Measurements from ENCODE around the gene HDLBP.

Gene HDLBP

GRCh38 chr2:241182531-241183133 is 132.8 kb downstream of the HDLBP start:
- Histone ChIP-seq H3K18ac (ENCODE audit: low read length) (no peak overlapping the region), H2BK12ac (ENCODE audit: low read length) (no peak overlapping the region), H3K4me1 (ENCODE audit: control insufficient read depth in 2 of 2, insufficient read depth in 1 of 2, low read depth in 1 of 2, low read length in 2 of 2) (peaks cover 6 to 8% of the 10 kb centered on the region in 2 donors), H2BK15ac (ENCODE audit: low read length) (no peak overlapping the region), H2BK120ac (ENCODE audit: low read depth, low read length) (no peak overlapping the region), H3K36me3 (replicated peaks in 1 of 2; ENCODE audit: control insufficient read depth in 2 of 2, insufficient read depth in 2 of 2, low read length in 2 of 2) (peaks cover 9 to 45% of the 10 kb centered on the region in 2 donors), H3K23ac (ENCODE audit: low read depth, low read length, poor library complexity) (peak overlapping the region; percentile 47), H3K27me3 (ENCODE audit: control insufficient read depth in 3 of 3, insufficient read depth in 3 of 3, low read depth in 1 of 3, low read length in 3 of 3) (no peaks in the 10 kb centered on the region), H3K4ac (ENCODE audit: low read length) (no peak overlapping the region), H2AK5ac (ENCODE audit: low read depth, low read length) (no peak overlapping the region), H3K27ac (replicated peaks; ENCODE audit: low read length) (no peak overlapping the region), H3K9ac (ENCODE audit: low read depth, low read length, poor library complexity) (no peak overlapping the region), H3K79me1 (ENCODE audit: low read depth, low read length) (no peaks in the 10 kb centered on the region), H3K4me3 (ENCODE audit: low read length in 2 of 2) (no peak overlapping the region), H4K91ac (ENCODE audit: low read depth, low read length, poor library complexity) (no peak overlapping the region), H3K14ac (ENCODE audit: low read length) (no peak overlapping the region), H2AFZ (ENCODE audit: low read length) (no peak overlapping the region), H4K8ac (ENCODE audit: low read depth, low read length) (no peak overlapping the region), H3K4me2 (ENCODE audit: insufficient read depth, low read length, poor library complexity, severe bottlenecking) (no peak overlapping the region), H2BK5ac (ENCODE audit: low read length) (no peak overlapping the region), H3K9me3 (replicated peaks in 1 of 2; ENCODE audit: control insufficient read depth in 2 of 2, insufficient read depth in 1 of 2, low read depth in 1 of 2, low read length in 2 of 2) (peaks cover 0 to 2% of the 10 kb centered on the region in 2 donors)
- no peak for DNase-seq (ENCODE audit: low spot score)
- WGBS, 2 donors (ENCODE audit: extremely low coverage in 2 of 2, insufficient read length in 2 of 2, insufficient replicate concordance in 1 of 2): no CpG with 5 or more reads among the region's 28 CpGs

- Histone ChIP-seq H2AFZ (ENCODE audit: low read length) (no peak overlapping the region), H3K9me3 (replicated peaks in 1 of 2; ENCODE audit: control insufficient read depth in 2 of 2, insufficient read depth in 1 of 2, low read depth in 1 of 2, low read length in 2 of 2) (peaks cover 0 to 2% of the 10 kb centered on the region in 2 donors), H3K23ac (ENCODE audit: low read depth, low read length, poor library complexity) (no peak overlapping the region), H3K27ac (replicated peaks; ENCODE audit: low read length) (no peak overlapping the region), H2BK15ac (ENCODE audit: low read length) (no peak overlapping the region), H2BK120ac (ENCODE audit: low read depth, low read length) (no peak overlapping the region), H3K27me3 (ENCODE audit: control insufficient read depth in 3 of 3, insufficient read depth in 3 of 3, low read depth in 1 of 3, low read length in 3 of 3) (no peaks in the 10 kb centered on the region), H2AK5ac (ENCODE audit: low read depth, low read length) (no peak overlapping the region), H4K8ac (ENCODE audit: low read depth, low read length) (no peak overlapping the region), H2BK5ac (ENCODE audit: low read length) (no peak overlapping the region), H4K91ac (ENCODE audit: low read depth, low read length, poor library complexity) (no peak overlapping the region), H3K4ac (ENCODE audit: low read length) (no peak overlapping the region), H3K14ac (ENCODE audit: low read length) (no peak overlapping the region), H3K9ac (ENCODE audit: low read depth, low read length, poor library complexity) (no peak overlapping the region), H3K36me3 (replicated peaks in 1 of 2; ENCODE audit: control insufficient read depth in 2 of 2, insufficient read depth in 2 of 2, low read length in 2 of 2) (peaks cover 11 to 50% of the 10 kb centered on the region in 2 donors), H3K4me2 (ENCODE audit: insufficient read depth, low read length, poor library complexity, severe bottlenecking) (no peak overlapping the region), H3K79me1 (ENCODE audit: low read depth, low read length) (no peaks in the 10 kb centered on the region), H3K18ac (ENCODE audit: low read length) (no peak overlapping the region), H2BK12ac (ENCODE audit: low read length) (no peak overlapping the region), H3K4me3 (ENCODE audit: low read length in 2 of 2) (no peak overlapping the region), H3K4me1 (ENCODE audit: control insufficient read depth in 2 of 2, insufficient read depth in 1 of 2, low read depth in 1 of 2, low read length in 2 of 2) (peaks cover 5 to 6% of the 10 kb centered on the region in 2 donors)
- DNase-seq (ENCODE audit: low spot score): no peak
- WGBS, 2 donors (ENCODE audit: extremely low coverage in 2 of 2, insufficient read length in 2 of 2, insufficient replicate concordance in 1 of 2): no CpG with 5 or more reads among the region's 3 CpGs
These were observed 133.3 kb downstream of the HDLBP start for GRCh38 chr2:241182126-241182525.

DNA sequence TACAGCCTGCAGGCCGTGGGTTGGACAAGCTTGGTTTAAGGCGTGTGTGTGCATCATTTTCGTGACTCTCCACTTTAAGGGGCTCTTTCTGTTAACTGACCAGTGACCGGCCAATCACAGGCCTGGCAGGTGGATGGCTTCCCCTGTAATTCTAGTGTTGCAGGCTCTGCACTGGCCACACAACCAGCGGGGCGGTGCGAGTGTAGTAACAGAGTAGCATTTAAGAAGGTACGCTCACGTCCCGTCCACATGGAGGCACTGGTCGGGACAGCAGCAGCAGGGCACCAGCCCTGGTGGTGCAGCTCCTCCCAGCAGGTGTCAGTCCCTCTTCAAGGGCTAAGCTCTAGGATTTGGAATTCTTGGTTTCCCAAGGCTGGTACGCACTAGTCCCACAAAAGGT is 135.0 kb downstream of the HDLBP start:
- Histone ChIP-seq H4K91ac (ENCODE audit: low read depth, low read length, poor library complexity) (no peak overlapping the region), H2BK120ac (ENCODE audit: low read depth, low read length) (no peak overlapping the region), H3K27ac (replicated peaks; ENCODE audit: low read length) (no peak overlapping the region), H2BK12ac (ENCODE audit: low read length) (no peak overlapping the region), H3K4me3 (ENCODE audit: low read length in 2 of 2) (no peak overlapping the region), H3K9me3 (replicated peaks in 1 of 2; ENCODE audit: control insufficient read depth in 2 of 2, insufficient read depth in 1 of 2, low read depth in 1 of 2, low read length in 2 of 2) (peaks cover 0 to 2% of the 10 kb centered on the region in 2 donors), H2BK5ac (ENCODE audit: low read length) (no peak overlapping the region), H3K4ac (ENCODE audit: low read length) (no peak overlapping the region), H2AFZ (ENCODE audit: low read length) (no peak overlapping the region), H3K4me1 (ENCODE audit: control insufficient read depth in 2 of 2, insufficient read depth in 1 of 2, low read depth in 1 of 2, low read length in 2 of 2) (peaks cover 2 to 6% of the 10 kb centered on the region in 2 donors), H3K23ac (ENCODE audit: low read depth, low read length, poor library complexity) (no peak overlapping the region), H3K27me3 (ENCODE audit: control insufficient read depth in 3 of 3, insufficient read depth in 3 of 3, low read depth in 1 of 3, low read length in 3 of 3) (no peaks in the 10 kb centered on the region), H3K4me2 (ENCODE audit: insufficient read depth, low read length, poor library complexity, severe bottlenecking) (no peak overlapping the region), H3K14ac (ENCODE audit: low read length) (no peak overlapping the region), H2BK15ac (ENCODE audit: low read length) (no peak overlapping the region), H4K8ac (ENCODE audit: low read depth, low read length) (no peak overlapping the region), H3K18ac (ENCODE audit: low read length) (peak overlapping the region; percentile 38), H3K36me3 (replicated peaks in 1 of 2; ENCODE audit: control insufficient read depth in 2 of 2, insufficient read depth in 2 of 2, low read length in 2 of 2) (peaks cover 11 to 57% of the 10 kb centered on the region in 2 donors), H2AK5ac (ENCODE audit: low read depth, low read length) (no peak overlapping the region), H3K9ac (ENCODE audit: low read depth, low read length, poor library complexity) (no peak overlapping the region), H3K79me1 (ENCODE audit: low read depth, low read length) (no peaks in the 10 kb centered on the region)
- no CpG with 5 or more reads among the region's 12 CpGs for WGBS, 2 donors (ENCODE audit: extremely low coverage in 2 of 2, insufficient read length in 2 of 2, insufficient replicate concordance in 1 of 2)
- DNase-seq (ENCODE audit: low spot score): no peak

DNA sequence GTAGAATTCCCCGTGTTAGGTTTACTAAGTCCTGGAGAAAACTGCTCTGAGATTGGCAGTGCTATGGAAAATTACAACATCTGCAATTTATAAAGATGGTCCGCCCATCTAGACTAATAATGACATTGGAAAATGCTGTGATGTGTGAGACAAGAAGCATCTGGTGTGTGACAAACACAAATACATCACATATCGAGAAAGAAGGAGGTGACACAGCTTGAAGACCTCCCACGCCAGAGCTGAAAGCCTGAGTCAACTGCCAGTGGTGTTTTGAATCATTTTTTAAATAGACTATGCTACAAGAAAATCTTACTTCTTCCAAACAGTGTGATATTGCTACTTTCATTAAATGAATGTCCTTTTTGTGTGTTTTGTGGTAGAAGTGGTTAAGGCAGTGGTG is 135.6 kb downstream of the HDLBP start:
- H3K9me3 ChIP-seq (replicated peaks in 1 of 2; ENCODE audit: control insufficient read depth in 2 of 2, insufficient read depth in 1 of 2, low read depth in 1 of 2, low read length in 2 of 2): peaks cover 0 to 2% of the 10 kb centered on the region in 2 donors
- WGBS, 2 donors (ENCODE audit: extremely low coverage in 2 of 2, insufficient read length in 2 of 2, insufficient replicate concordance in 1 of 2): no CpG with 5 or more reads among the region's 4 CpGs

More for the DNA sequence above, 135.6 kb downstream of the HDLBP start:
- H3K4ac ChIP-seq (ENCODE audit: low read length): no peak overlapping the region
- no peak overlapping the region for H3K18ac ChIP-seq (ENCODE audit: low read length)
- H3K4me3 ChIP-seq (ENCODE audit: low read length in 2 of 2): no peak overlapping the region
- H3K14ac ChIP-seq (ENCODE audit: low read length): no peak overlapping the region
- H3K36me3 ChIP-seq (replicated peaks in 1 of 2; ENCODE audit: control insufficient read depth in 2 of 2, insufficient read depth in 2 of 2, low read length in 2 of 2): peaks cover 11 to 63% of the 10 kb centered on the region in 2 donors
- no peak overlapping the region for H2BK5ac ChIP-seq (ENCODE audit: low read length)
- no peak overlapping the region for H3K9ac ChIP-seq (ENCODE audit: low read depth, low read length, poor library complexity)
- no peaks in the 10 kb centered on the region for H3K27me3 ChIP-seq (ENCODE audit: control insufficient read depth in 3 of 3, insufficient read depth in 3 of 3, low read depth in 1 of 3, low read length in 3 of 3)
- H3K23ac ChIP-seq (ENCODE audit: low read depth, low read length, poor library complexity): no peak overlapping the region
- no peak overlapping the region for H2BK12ac ChIP-seq (ENCODE audit: low read length)
- no peaks in the 10 kb centered on the region for H3K79me1 ChIP-seq (ENCODE audit: low read depth, low read length)
- DNase-seq (ENCODE audit: low spot score): no peak
- H2AK5ac ChIP-seq (ENCODE audit: low read depth, low read length): no peak overlapping the region
- no peak overlapping the region for H4K8ac ChIP-seq (ENCODE audit: low read depth, low read length)
- no peak overlapping the region for H2BK120ac ChIP-seq (ENCODE audit: low read depth, low read length)
- H2BK15ac ChIP-seq (ENCODE audit: low read length): no peak overlapping the region
- no peak overlapping the region for H3K27ac ChIP-seq (replicated peaks; ENCODE audit: low read length)
- H2AFZ ChIP-seq (ENCODE audit: low read length): no peak overlapping the region
- H3K4me1 ChIP-seq (ENCODE audit: control insufficient read depth in 2 of 2, insufficient read depth in 1 of 2, low read depth in 1 of 2, low read length in 2 of 2): peaks cover 2 to 6% of the 10 kb centered on the region in 2 donors
- H4K91ac ChIP-seq (ENCODE audit: low read depth, low read length, poor library complexity): no peak overlapping the region
- no peak overlapping the region for H3K4me2 ChIP-seq (ENCODE audit: insufficient read depth, low read length, poor library complexity, severe bottlenecking)
